GM23338 (cell line): Measurements from ENCODE around the gene GPR33. TPM values are rescaled to one million over a fixed set of nuclear protein-coding genes. Genes with fewer than 3 reads are reported as not detected.

Experiments
- ATAC-seq: fragments of 200-7000 bp; cut with Tn5 transposase; 3 replicates; pipeline ENCODE4 v1.9.1; 2020
- DNase-seq: peaks from one replicate; pipeline ENCODE4 v3.0.0-alpha.2; 2015; ENCODE audit warnings: low spot score
- H2AFZ ChIP-seq: fragments of 200-600 bp; sonication (generic); 2 replicates; pipeline ENCODE4 v1.8.0; 2016; ENCODE audit warnings: antibody characterized with exemption, mild to moderate bottlenecking, moderate library complexity
- H3F3A ChIP-seq: fragments of 200-600 bp; sonication (generic); replicated peaks from 2 replicates; pipeline ENCODE4 v1.8.0; 2017; ENCODE audit warnings: antibody characterized with exemption, mixed run types, low read depth
- H3K27ac ChIP-seq: fragments of 200-600 bp; sonication (generic); 2 replicates; pipeline ENCODE4 v1.6.1; 2016; ENCODE audit warnings: low read depth
- H3K27me3 ChIP-seq: fragments of 200-600 bp; sonication (generic); 2 replicates; pipeline ENCODE4 v1.8.0; 2016; ENCODE audit warnings: mild to moderate bottlenecking, mixed run types, moderate library complexity; ENCODE audit not compliant: insufficient read depth
- H3K36me3 ChIP-seq: fragments of 200-600 bp; sonication (generic); 2 replicates; pipeline ENCODE4 v1.8.0; 2016; ENCODE audit warnings: mild to moderate bottlenecking; ENCODE audit not compliant: insufficient read depth
- H3K4me1 ChIP-seq: fragments of 200-600 bp; sonication (generic); 2 replicates; pipeline ENCODE4 v1.8.0; 2016; ENCODE audit warnings: mild to moderate bottlenecking, moderate library complexity; ENCODE audit not compliant: insufficient read depth
- H3K4me2 ChIP-seq: fragments of 200-600 bp; sonication (generic); 2 replicates; pipeline ENCODE4 v1.7.1; 2017; ENCODE audit warnings: mixed run types
- H3K4me3 ChIP-seq: fragments of 200-600 bp; sonication (generic); 2 replicates; pipeline ENCODE4 v1.6.1; 2016; ENCODE audit warnings: mixed run types
- H3K79me2 ChIP-seq: fragments of 200-600 bp; sonication (generic); replicated peaks from 2 replicates; pipeline ENCODE4 v1.8.0; 2017; ENCODE audit warnings: mild to moderate bottlenecking; ENCODE audit not compliant: insufficient read depth
- H3K9me2 ChIP-seq: fragments of 200-600 bp; sonication (generic); 2 replicates; pipeline ENCODE4 v1.8.0; 2017; ENCODE audit not compliant: insufficient read depth
- H4K20me1 ChIP-seq: fragments of 200-600 bp; sonication (generic); replicated peaks from 2 replicates; pipeline ENCODE4 v1.8.0; 2017; ENCODE audit warnings: mild to moderate bottlenecking; ENCODE audit not compliant: insufficient read depth
- H3K27ac Mint-ChIP-seq: 2 replicates; pipeline ENCODE4 v1.8.0; 2020; ENCODE audit warnings: inconsistent platforms, mild to moderate bottlenecking, moderate library complexity, mixed read lengths
- H3K27me3 Mint-ChIP-seq: 3 replicates; pipeline ENCODE4 v1.8.0; 2022; ENCODE audit warnings: low read depth, mild to moderate bottlenecking, moderate library complexity, mixed read lengths, inconsistent platforms; ENCODE audit not compliant: insufficient read depth, poor library complexity
- H3K36me3 Mint-ChIP-seq: 3 replicates; pipeline ENCODE4 v1.8.0; 2021; ENCODE audit warnings: low read depth, mild to moderate bottlenecking, inconsistent platforms, moderate library complexity, mixed read lengths
- H3K4me1 Mint-ChIP-seq: 3 replicates; pipeline ENCODE4 v1.8.0; 2020; ENCODE audit warnings: mild to moderate bottlenecking, inconsistent platforms, mixed read lengths
- H3K4me3 Mint-ChIP-seq: 3 replicates; pipeline ENCODE4 v1.8.0; 2021; ENCODE audit warnings: moderate library complexity, mild to moderate bottlenecking, inconsistent platforms, mixed read lengths
- H3K9me3 Mint-ChIP-seq: 3 replicates; pipeline ENCODE4 v1.8.0; 2020; ENCODE audit warnings: moderate library complexity, mild to moderate bottlenecking, inconsistent platforms, mixed read lengths
- CREB1 ChIP-seq: fragments of 250-450 bp; sonication (Bioruptor Pico); IDR thresholded peaks from 2 replicates; pipeline ENCODE4 v1.5.0; 2020; ENCODE audit warnings: low read depth, mild to moderate bottlenecking, moderate library complexity
- EZH2 ChIP-seq: fragments of 200-600 bp; sonication (generic); IDR thresholded peaks from one replicate; pipeline ENCODE4 v1.8.0; 2017; ENCODE audit warnings: antibody characterized with exemption, mild to moderate bottlenecking, low read depth; ENCODE audit not compliant: unreplicated experiment
- JUNB ChIP-seq: IDR thresholded peaks from one replicate; pipeline ENCODE4 v1.6.1; 2016; ENCODE audit warnings: antibody characterized with exemption; ENCODE audit not compliant: unreplicated experiment
- STAT1 ChIP-seq: IDR thresholded peaks from one replicate; pipeline ENCODE4 v1.6.1; 2016; ENCODE audit warnings: antibody characterized with exemption; ENCODE audit not compliant: unreplicated experiment
- ZNF114 ChIP-seq: fragments of 250-450 bp; sonication (Bioruptor Pico); IDR thresholded peaks from 2 replicates; pipeline ENCODE4 v1.5.0; 2020; ENCODE audit warnings: mild to moderate bottlenecking, moderate library complexity
- ZNF331 ChIP-seq: fragments of 250-450 bp; sonication (Bioruptor Pico); IDR thresholded peaks from 2 replicates; pipeline ENCODE4 v1.5.0; 2020; ENCODE audit warnings: low read depth, mild to moderate bottlenecking, moderate library complexity
- polyA plus RNA-seq: library from polyadenylated mRNA; unstranded; fragments of >200 nt; fragmentation: Nextera tagmentation; extraction: Ambion mirVana; gene quantifications from 2 replicates; pipeline ENCODE4 v1.2.1, GENCODE V29; 2016
- total RNA-seq: library from RNA; depleted of rRNA; stranded (reverse); fragments of >200 nt; shearing (Covaris generic); gene quantifications from 2 replicates; pipeline ENCODE4 v1.2.3, GENCODE V29; 2014
- TF ChIP-seq, protein P1 (sequence below): IDR thresholded peaks from 2 replicates; pipeline ENCODE4 v1.6.1; 2016; ENCODE audit warnings: antibody characterized with exemption
- TF ChIP-seq, protein P2 (sequence below), 2 experiments: fragments of 200-600 bp in 1 of 2; sonication (generic) in 1 of 2; conservative IDR thresholded peaks; 2 replicates each; pipeline versions ENCODE4 v1.5.1 to v1.6.1; 2016 to 2017; ENCODE audit warnings: antibody characterized with exemption in 2 of 2, low read depth in 2 of 2, mild to moderate bottlenecking in 2 of 2, moderate library complexity in 1 of 2
- TF ChIP-seq, protein P3 (sequence below): fragments of 250-450 bp; sonication (Bioruptor Pico); IDR thresholded peaks from 2 replicates; pipeline ENCODE4 v1.5.0; 2020; ENCODE audit warnings: mild to moderate bottlenecking, moderate library complexity

The GPR33 gene
- total and polyA plus RNA-seq, 2 experiments from 2014 or later: not detected

DNA sequence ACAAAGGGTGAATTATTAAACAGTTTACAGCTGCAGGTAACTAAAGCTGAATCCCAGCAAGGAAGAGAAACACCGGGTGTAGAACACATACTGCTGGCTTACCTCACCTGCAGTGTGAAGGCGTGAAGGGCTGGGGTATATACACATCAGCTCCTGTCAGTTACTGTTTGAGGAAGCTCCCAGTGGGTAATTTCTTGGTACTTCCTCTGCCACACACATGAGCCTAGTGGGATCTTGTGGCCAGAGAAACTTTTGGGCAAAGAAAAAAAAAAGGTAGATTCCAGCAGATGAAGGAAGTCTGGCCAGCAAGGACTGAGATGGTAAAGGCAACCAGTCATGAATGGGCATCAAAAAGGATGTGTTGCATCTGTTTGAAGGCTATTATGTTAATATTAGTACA, 14.0 kb upstream of the GPR33 start:
- Histone ChIP-seq H3K4me1 (no peaks in the 10 kb centered on the region), H3K4me2 (no peak overlapping the region), H2AFZ (no peak overlapping the region), H3K4me3 (no peak overlapping the region), H3K79me2 (no peaks in the 10 kb centered on the region), H3K27me3 (no peaks in the 10 kb centered on the region), H3K9me2 (no peaks in the 10 kb centered on the region), H3F3A (no peaks in the 10 kb centered on the region), H4K20me1 (no peaks in the 10 kb centered on the region), H3K36me3 (no peaks in the 10 kb centered on the region; the same call in 1 of the 2 replicates), H3K27ac (no peak overlapping the region)
- no peak for ATAC-seq
- TF ChIP-seq ZNF114 (CRISPR knock-in tag) (no peak), ZNF331 (no peak), CREB1 (CRISPR knock-in tag) (no peak), JUNB (no peak), EZH2 (no peak)
- TF ChIP-seq, protein P1, sequence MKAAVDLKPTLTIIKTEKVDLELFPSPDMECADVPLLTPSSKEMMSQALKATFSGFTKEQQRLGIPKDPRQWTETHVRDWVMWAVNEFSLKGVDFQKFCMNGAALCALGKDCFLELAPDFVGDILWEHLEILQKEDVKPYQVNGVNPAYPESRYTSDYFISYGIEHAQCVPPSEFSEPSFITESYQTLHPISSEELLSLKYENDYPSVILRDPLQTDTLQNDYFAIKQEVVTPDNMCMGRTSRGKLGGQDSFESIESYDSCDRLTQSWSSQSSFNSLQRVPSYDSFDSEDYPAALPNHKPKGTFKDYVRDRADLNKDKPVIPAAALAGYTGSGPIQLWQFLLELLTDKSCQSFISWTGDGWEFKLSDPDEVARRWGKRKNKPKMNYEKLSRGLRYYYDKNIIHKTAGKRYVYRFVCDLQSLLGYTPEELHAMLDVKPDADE: no peak
- TF ChIP-seq, protein P2, sequence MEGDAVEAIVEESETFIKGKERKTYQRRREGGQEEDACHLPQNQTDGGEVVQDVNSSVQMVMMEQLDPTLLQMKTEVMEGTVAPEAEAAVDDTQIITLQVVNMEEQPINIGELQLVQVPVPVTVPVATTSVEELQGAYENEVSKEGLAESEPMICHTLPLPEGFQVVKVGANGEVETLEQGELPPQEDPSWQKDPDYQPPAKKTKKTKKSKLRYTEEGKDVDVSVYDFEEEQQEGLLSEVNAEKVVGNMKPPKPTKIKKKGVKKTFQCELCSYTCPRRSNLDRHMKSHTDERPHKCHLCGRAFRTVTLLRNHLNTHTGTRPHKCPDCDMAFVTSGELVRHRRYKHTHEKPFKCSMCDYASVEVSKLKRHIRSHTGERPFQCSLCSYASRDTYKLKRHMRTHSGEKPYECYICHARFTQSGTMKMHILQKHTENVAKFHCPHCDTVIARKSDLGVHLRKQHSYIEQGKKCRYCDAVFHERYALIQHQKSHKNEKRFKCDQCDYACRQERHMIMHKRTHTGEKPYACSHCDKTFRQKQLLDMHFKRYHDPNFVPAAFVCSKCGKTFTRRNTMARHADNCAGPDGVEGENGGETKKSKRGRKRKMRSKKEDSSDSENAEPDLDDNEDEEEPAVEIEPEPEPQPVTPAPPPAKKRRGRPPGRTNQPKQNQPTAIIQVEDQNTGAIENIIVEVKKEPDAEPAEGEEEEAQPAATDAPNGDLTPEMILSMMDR (conservative IDR thresholded peaks at IDR 0.05; ENCODE audit: low read depth in 2 of 2): no peak
- H3K36me3 Mint-ChIP-seq: no peaks in the 10 kb centered on the region
- no peaks in the 10 kb centered on the region for H3K4me1 Mint-ChIP-seq
- H3K4me3 Mint-ChIP-seq: no peak overlapping the region
- no peaks in the 10 kb centered on the region for H3K9me3 Mint-ChIP-seq
- DNase-seq: no peak
- H3K27me3 Mint-ChIP-seq: no peaks in the 10 kb centered on the region
- no peak overlapping the region for H3K27ac Mint-ChIP-seq

DNA sequence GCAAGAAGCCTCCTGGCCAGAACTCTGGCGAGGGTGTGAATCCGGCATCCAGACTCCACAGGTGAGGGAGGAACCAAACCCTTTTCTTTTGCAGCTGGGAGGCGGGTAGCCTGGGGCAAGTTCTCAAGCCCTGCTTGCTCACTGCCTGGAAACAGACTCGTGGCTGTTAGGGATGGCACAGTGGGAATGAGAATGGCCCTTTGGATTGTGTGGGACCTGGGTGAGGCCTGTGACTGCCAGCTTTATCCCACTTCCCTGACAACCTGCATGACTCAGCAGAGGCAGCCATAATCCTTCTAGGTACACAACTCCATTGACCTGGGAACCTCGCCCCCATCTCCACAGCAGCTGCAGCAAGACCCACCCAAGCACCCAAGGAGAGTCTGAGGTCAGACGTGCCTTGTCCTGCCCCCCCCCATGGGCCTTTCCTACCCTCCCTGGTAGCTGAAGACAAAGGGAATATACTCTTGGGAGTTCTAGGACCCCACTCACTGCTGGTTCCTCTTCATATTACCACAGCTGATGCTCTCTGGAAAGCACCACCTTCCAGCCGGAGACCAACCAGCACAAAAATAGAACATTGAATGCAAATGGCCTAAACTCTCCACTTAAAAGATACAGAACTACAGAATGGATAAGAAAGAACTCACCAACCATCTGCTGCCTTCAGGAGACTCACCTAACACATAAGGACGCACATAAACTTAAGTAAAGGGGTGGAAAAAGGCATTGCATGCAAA, 5.1 kb upstream of the GPR33 start:
- Histone ChIP-seq H3F3A (no peaks in the 10 kb centered on the region), H3K27ac (no peak overlapping the region), H3K79me2 (no peaks in the 10 kb centered on the region), H3K4me2 (no peak overlapping the region), H4K20me1 (no peaks in the 10 kb centered on the region), H2AFZ (no peak overlapping the region), H3K4me3 (no peak overlapping the region), H3K9me2 (no peaks in the 10 kb centered on the region), H3K36me3 (no peaks in the 10 kb centered on the region), H3K27me3 (no peaks in the 10 kb centered on the region), H3K4me1 (no peaks in the 10 kb centered on the region)
- Mint-ChIP-seq H3K9me3 (peaks cover 11% of the 10 kb centered on the region; the same call in 2 of the 3 replicates), H3K4me3 (no peak overlapping the region), H3K36me3 (peaks cover 6% of the 10 kb centered on the region; the same call in 2 of the 3 replicates), H3K27ac (no peak overlapping the region), H3K27me3 (peaks cover 2% of the 10 kb centered on the region), H3K4me1 (no peaks in the 10 kb centered on the region)
- no peak for ATAC-seq
- DNase-seq: no peak
- TF ChIP-seq, protein P1: no peak
- TF ChIP-seq STAT1 (no peak), ZNF114 (CRISPR knock-in tag) (no peak), JUNB (no peak), ZNF331 (no peak), CREB1 (CRISPR knock-in tag) (no peak)
- TF ChIP-seq, protein P3, sequence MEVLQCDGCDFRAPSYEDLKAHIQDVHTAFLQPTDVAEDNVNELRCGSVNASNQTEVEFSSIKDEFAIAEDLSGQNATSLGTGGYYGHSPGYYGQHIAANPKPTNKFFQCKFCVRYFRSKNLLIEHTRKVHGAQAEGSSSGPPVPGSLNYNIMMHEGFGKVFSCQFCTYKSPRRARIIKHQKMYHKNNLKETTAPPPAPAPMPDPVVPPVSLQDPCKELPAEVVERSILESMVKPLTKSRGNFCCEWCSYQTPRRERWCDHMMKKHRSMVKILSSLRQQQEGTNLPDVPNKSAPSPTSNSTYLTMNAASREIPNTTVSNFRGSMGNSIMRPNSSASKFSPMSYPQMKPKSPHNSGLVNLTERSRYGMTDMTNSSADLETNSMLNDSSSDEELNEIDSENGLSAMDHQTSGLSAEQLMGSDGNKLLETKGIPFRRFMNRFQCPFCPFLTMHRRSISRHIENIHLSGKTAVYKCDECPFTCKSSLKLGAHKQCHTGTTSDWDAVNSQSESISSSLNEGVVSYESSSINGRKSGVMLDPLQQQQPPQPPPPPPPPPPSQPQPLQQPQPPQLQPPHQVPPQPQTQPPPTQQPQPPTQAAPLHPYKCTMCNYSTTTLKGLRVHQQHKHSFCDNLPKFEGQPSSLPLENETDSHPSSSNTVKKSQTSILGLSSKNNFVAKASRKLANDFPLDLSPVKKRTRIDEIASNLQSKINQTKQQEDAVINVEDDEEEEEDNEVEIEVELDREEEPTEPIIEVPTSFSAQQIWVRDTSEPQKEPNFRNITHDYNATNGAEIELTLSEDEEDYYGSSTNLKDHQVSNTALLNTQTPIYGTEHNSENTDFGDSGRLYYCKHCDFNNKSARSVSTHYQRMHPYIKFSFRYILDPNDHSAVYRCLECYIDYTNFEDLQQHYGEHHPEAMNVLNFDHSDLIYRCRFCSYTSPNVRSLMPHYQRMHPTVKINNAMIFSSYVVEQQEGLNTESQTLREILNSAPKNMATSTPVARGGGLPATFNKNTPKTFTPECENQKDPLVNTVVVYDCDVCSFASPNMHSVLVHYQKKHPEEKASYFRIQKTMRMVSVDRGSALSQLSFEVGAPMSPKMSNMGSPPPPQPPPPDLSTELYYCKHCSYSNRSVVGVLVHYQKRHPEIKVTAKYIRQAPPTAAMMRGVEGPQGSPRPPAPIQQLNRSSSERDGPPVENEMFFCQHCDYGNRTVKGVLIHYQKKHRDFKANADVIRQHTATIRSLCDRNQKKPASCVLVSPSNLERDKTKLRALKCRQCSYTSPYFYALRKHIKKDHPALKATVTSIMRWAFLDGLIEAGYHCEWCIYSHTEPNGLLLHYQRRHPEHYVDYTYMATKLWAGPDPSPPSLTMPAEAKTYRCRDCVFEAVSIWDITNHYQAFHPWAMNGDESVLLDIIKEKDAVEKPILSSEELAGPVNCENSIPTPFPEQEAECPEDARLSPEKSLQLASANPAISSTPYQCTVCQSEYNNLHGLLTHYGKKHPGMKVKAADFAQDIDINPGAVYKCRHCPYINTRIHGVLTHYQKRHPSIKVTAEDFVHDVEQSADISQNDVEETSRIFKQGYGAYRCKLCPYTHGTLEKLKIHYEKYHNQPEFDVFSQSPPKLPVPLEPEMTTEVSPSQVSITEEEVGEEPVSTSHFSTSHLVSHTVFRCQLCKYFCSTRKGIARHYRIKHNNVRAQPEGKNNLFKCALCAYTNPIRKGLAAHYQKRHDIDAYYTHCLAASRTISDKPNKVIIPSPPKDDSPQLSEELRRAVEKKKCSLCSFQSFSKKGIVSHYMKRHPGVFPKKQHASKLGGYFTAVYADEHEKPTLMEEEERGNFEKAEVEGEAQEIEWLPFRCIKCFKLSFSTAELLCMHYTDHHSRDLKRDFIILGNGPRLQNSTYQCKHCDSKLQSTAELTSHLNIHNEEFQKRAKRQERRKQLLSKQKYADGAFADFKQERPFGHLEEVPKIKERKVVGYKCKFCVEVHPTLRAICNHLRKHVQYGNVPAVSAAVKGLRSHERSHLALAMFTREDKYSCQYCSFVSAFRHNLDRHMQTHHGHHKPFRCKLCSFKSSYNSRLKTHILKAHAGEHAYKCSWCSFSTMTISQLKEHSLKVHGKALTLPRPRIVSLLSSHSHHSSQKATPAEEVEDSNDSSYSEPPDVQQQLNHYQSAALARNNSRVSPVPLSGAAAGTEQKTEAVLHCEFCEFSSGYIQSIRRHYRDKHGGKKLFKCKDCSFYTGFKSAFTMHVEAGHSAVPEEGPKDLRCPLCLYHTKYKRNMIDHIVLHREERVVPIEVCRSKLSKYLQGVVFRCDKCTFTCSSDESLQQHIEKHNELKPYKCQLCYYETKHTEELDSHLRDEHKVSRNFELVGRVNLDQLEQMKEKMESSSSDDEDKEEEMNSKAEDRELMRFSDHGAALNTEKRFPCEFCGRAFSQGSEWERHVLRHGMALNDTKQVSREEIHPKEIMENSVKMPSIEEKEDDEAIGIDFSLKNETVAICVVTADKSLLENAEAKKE (CRISPR knock-in tag): no peak
